ENCODE measurements around the gene AOPEP. TPM values are rescaled to one million over a fixed set of nuclear protein-coding genes. Genes with fewer than 3 reads are reported as not detected.

The AOPEP gene
- total RNA-seq, 1 donor from 2014 or later = 25.8 TPM

- DNase-seq = no peak
- Mint-ChIP-seq H3K4me3 (ENCODE audit: unreplicated experiment) (no peak overlapping the region), H3K27ac (ENCODE audit: unreplicated experiment) (no peak overlapping the region), H3K27me3 (ENCODE audit: unreplicated experiment) (peaks cover 2% of the 10 kb centered on the region), H3K9me3 (ENCODE audit: unreplicated experiment) (peaks cover 3% of the 10 kb centered on the region), H3K36me3 (ENCODE audit: unreplicated experiment) (peaks cover 4% of the 10 kb centered on the region), H3K4me1 (ENCODE audit: low read depth, unreplicated experiment) (peaks cover 19% of the 10 kb centered on the region)
- TF ChIP-seq, protein P1, sequence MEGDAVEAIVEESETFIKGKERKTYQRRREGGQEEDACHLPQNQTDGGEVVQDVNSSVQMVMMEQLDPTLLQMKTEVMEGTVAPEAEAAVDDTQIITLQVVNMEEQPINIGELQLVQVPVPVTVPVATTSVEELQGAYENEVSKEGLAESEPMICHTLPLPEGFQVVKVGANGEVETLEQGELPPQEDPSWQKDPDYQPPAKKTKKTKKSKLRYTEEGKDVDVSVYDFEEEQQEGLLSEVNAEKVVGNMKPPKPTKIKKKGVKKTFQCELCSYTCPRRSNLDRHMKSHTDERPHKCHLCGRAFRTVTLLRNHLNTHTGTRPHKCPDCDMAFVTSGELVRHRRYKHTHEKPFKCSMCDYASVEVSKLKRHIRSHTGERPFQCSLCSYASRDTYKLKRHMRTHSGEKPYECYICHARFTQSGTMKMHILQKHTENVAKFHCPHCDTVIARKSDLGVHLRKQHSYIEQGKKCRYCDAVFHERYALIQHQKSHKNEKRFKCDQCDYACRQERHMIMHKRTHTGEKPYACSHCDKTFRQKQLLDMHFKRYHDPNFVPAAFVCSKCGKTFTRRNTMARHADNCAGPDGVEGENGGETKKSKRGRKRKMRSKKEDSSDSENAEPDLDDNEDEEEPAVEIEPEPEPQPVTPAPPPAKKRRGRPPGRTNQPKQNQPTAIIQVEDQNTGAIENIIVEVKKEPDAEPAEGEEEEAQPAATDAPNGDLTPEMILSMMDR (IDR thresholded peaks at IDR 0.05; ENCODE audit: partially characterized antibody, unreplicated experiment) = no peak
Observed at GRCh38 chr9:95108777-95109176, 382.3 kb downstream of the AOPEP start.

DNA sequence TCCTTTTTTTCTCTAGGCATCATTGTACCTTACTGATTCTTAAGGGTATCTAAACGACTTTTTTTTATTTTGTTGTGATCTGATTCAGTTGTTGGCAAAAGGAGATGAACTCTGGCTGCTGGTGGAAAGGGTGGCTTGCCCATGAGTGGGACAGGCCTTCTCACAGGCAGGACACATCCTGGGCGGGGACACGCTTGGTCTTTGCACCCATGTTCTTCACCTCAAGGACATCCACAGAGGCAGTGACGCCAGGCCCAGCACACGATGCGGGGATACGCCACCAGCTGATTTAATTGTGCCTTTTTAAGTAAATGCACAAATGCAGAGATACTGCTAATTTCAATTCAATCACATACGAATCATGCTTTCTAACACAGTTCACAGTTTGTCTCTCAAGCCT is 383.0 kb downstream of the AOPEP start:
- Mint-ChIP-seq H3K9me3 (ENCODE audit: unreplicated experiment) (peaks cover under 1% of the 10 kb centered on the region), H3K27ac (ENCODE audit: unreplicated experiment) (no peak overlapping the region), H3K4me3 (ENCODE audit: unreplicated experiment) (no peak overlapping the region), H3K36me3 (ENCODE audit: unreplicated experiment) (peaks cover 4% of the 10 kb centered on the region), H3K27me3 (ENCODE audit: unreplicated experiment) (peaks cover 2% of the 10 kb centered on the region), H3K4me1 (ENCODE audit: low read depth, unreplicated experiment) (peaks cover 16% of the 10 kb centered on the region)
- DNase-seq = no peak
- TF ChIP-seq, protein P1 (IDR thresholded peaks at IDR 0.05; ENCODE audit: partially characterized antibody, unreplicated experiment) = no peak

DNA sequence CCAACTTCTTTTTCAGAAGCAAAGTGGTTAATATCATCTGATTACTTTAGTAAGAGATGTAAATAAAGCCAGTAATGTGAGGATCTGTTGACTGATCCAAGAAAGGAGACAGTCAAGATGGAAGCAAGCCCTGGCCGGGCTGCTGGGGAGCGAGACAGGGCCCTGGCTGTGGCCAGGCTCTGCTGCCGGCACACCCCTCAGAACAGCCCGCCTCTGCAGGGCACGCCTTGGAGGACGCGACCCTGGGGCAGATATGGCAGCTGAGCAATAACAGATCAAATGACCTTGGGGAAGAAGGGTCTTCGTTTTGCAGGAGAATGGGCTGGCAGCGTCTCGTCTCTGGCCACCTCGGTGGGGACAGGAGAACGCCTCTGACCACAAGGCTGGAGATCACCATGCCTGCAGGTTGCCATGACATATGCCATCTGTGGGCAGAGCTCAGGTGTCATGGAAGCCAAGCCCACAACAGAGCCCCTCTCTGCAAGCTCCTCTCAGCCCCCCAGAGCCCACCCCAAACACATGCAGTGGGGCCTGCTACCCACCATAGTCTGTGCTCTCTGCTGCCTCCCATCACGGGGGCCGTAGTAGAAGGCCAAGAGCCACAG is 384.5 kb downstream of the AOPEP start:
- no peaks in the 10 kb centered on the region for H3K9me3 Mint-ChIP-seq (ENCODE audit: unreplicated experiment)
- DNase-seq = no peak
- H3K4me3 Mint-ChIP-seq (ENCODE audit: unreplicated experiment) = no peak overlapping the region
- H3K36me3 Mint-ChIP-seq (ENCODE audit: unreplicated experiment) = peaks cover 2% of the 10 kb centered on the region
- H3K27me3 Mint-ChIP-seq (ENCODE audit: unreplicated experiment) = peaks cover 1% of the 10 kb centered on the region
- H3K4me1 Mint-ChIP-seq (ENCODE audit: low read depth, unreplicated experiment) = peaks cover 4% of the 10 kb centered on the region
- no peak overlapping the region for H3K27ac Mint-ChIP-seq (ENCODE audit: unreplicated experiment)
- TF ChIP-seq, protein P1 (IDR thresholded peaks at IDR 0.05; ENCODE audit: partially characterized antibody, unreplicated experiment) = no peak

DNA sequence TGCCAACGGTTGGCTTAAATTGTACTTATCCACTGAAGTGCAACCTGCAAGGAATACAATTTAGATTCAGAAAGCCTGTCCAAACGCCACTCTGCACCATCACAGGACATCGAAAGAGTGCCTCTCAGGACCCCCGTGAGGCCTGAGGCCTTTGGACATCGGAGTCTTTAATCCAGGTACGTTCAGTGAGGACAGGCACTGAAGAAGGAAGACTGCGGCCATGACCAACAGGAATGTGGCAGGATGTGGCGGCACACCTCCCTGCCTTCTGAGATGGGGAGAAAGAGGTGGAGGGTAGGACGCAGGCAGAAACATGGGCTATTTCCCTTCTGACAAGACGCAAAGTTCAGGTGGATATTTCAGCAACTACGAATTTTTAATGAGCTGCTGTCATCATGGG is 385.2 kb downstream of the AOPEP start:
- Mint-ChIP-seq H3K9me3 (ENCODE audit: unreplicated experiment) (no peaks in the 10 kb centered on the region), H3K4me1 (ENCODE audit: low read depth, unreplicated experiment) (peaks cover 2% of the 10 kb centered on the region), H3K27ac (ENCODE audit: unreplicated experiment) (no peak overlapping the region), H3K4me3 (ENCODE audit: unreplicated experiment) (no peak overlapping the region), H3K27me3 (ENCODE audit: unreplicated experiment) (no peaks in the 10 kb centered on the region), H3K36me3 (ENCODE audit: unreplicated experiment) (no peaks in the 10 kb centered on the region)
- TF ChIP-seq, protein P1 (IDR thresholded peaks at IDR 0.05; ENCODE audit: partially characterized antibody, unreplicated experiment) = no peak
- DNase-seq = no peak

DNA sequence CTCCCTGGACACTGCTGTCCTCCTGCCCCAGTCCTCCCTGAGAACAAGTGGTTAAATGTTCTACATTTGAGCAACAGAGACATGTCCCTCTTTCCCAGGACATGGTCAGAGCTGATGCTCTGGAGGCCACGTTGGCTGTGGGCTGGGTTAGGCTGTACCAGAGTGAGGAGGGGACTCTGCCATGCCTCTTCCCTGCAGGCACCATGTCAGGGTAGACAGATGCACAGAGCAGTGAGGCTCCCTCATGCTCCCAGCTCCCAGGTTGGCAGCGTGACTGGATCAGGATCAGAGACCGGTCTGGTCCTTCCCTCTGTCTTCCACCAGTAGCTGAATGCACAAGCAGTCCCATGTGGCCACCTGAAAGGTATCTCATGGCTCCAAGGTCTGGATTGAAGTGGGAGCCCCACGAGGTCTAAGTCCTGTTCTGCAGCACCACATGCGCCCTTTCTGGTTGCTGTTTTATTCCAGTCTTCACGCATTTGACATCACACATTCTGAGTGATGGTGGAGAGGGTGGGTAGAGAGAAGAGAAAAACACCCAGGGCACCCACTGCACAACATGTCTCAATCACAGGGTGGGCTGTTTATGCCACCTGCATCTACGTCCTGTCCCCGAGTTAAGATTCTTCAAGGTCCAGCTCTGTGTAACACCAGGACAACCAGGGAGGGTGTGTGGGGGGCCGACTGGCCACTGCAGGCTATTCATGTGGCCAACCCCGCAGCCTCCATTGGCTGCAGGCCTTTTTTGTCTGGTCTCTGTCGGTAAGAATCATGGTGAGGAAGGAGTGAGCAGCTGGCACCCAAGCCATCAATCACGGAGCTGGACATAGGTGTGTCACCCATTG is 386.2 kb downstream of the AOPEP start:
- Mint-ChIP-seq H3K27ac (ENCODE audit: unreplicated experiment) (no peak overlapping the region), H3K9me3 (ENCODE audit: unreplicated experiment) (no peaks in the 10 kb centered on the region)

More for the DNA sequence above, 386.2 kb downstream of the AOPEP start:
- no peaks in the 10 kb centered on the region for H3K27me3 Mint-ChIP-seq (ENCODE audit: unreplicated experiment)
- H3K4me3 Mint-ChIP-seq (ENCODE audit: unreplicated experiment) = no peak overlapping the region
- no peaks in the 10 kb centered on the region for H3K4me1 Mint-ChIP-seq (ENCODE audit: low read depth, unreplicated experiment)
- H3K36me3 Mint-ChIP-seq (ENCODE audit: unreplicated experiment) = no peaks in the 10 kb centered on the region
- TF ChIP-seq, protein P1 (IDR thresholded peaks at IDR 0.05; ENCODE audit: partially characterized antibody, unreplicated experiment) = no peak
- no peak for DNase-seq
